GM18505 (cell line): Measurements from ENCODE around the gene SCAMP5.
A peak's percentile ranks its signal among the peaks of the same experiment; 100 is the strongest.

ENCODE experiments used
- ATAC-seq: cut with Tn5 transposase; IDR thresholded peaks from one replicate; pipeline ENCODE4 v1.9.1; 2021; ENCODE audit not compliant: unreplicated experiment
- POLR2A ChIP-seq: IDR thresholded peaks from 4 replicates; pipeline ENCODE4 v1.6.1; 2011; ENCODE audit warnings: borderline replicate concordance; ENCODE audit not compliant: insufficient read depth, insufficient read length; ENCODE audit errors: extremely low read depth

The SCAMP5 gene

DNA sequence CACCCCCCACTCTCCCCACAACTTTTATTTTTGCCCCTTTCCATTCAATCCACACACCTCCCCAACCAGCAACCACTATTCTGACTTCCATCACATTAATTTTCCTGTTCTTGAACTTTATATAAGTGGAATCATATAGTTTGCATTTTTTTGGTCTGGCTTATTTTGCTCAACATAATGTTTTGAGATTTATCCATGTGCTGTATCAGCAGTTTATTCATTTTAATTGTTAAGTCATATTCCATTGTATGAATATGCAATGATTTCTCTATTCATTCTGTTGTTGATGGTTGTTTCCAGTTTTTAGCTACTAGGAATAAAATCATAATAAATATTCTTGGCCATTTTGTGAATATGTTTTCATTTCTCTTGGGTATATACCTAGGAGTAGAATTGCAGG is 5.8 kb upstream of the SCAMP5 start:
- no peak for ATAC-seq
- no peak for TF ChIP-seq POLR2A

- no peak for ATAC-seq
- no peak for TF ChIP-seq POLR2A
Observed at GRCh38 chr15:74992619-74993018, 2.7 kb upstream of the SCAMP5 start.

GRCh38 chr15:74994236-74994635 is 1.1 kb upstream of the SCAMP5 start:
- ATAC-seq = no peak
- TF ChIP-seq POLR2A = no peak

DNA sequence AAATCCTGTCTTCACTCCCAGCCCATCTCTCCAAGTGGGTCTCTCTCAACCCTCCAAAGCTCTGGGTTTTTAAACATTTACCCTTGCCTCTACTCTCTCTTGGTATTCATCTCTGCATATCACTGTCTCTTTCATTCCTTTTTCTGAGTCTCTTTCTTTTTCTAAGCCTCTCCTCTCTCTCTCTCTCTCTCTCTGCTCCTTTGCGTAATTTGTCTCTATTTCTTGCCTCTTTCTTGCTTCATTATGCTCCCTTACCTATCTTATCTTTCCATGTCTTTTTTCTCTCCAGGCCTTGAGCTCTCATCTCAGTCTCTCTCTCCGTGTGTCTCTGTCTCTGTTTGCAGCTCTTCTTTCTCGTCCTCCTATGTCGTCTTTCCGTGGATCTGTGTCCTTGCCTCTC is 678 bp upstream of the SCAMP5 start:
- ATAC-seq = no peak
- TF ChIP-seq POLR2A = no peak

GRCh38 chr15:74995779-74996765 is 709 bp downstream of the SCAMP5 start:
- no peak for ATAC-seq
- TF ChIP-seq POLR2A = no peak

GRCh38 chr15:74997141-74997540 is 1.8 kb downstream of the SCAMP5 start:
- no peak for ATAC-seq
- no peak for TF ChIP-seq POLR2A

- no peak for TF ChIP-seq POLR2A
- no peak for ATAC-seq
Observed at GRCh38 chr15:74997543-74997942, 2.2 kb downstream of the SCAMP5 start.

GRCh38 chr15:75001310-75001709 is 5.9 kb downstream of the SCAMP5 start:
- TF ChIP-seq POLR2A = no peak
- no peak for ATAC-seq

DNA sequence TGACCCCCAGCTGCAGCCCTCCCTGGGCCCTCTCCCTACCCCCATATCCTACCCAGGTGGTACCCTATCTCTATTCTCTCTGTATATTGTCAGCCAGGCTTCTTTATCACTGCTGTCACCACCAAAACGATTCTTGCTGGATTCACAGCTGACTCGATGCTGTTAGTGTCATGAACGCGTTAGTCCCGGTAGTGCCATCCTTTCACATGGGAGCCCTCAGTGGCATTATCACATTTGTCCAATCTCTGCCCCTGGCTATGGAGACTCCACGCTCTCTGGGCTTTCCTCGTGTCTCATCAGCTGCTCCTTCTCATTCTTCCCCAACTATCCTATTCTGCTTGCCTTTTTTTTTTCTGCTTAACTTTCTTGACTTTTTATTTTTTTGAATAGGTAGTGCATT is 7.0 kb downstream of the SCAMP5 start:
- TF ChIP-seq POLR2A = no peak
- no peak for ATAC-seq

DNA sequence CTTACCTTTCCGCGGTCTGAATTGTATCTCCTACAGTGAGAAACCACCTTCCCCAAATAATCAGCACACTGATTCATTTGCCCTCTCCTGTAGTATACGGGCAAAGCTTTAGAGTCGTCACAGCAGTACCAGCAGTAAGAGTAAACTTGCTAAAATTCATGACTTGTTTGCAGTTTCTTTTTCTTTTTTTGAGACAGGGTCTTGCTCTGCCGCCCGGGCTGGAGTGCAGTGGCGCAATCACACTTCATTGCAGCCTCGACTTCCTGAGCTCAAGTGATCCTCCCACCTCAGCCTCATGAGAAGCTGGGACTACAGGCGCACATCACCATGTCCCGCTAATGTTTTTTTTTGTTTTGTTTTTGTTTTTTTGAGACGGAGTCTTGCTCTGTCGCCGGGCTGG is 11.9 kb downstream of the SCAMP5 start:
- ATAC-seq = no peak
- TF ChIP-seq POLR2A = no peak

DNA sequence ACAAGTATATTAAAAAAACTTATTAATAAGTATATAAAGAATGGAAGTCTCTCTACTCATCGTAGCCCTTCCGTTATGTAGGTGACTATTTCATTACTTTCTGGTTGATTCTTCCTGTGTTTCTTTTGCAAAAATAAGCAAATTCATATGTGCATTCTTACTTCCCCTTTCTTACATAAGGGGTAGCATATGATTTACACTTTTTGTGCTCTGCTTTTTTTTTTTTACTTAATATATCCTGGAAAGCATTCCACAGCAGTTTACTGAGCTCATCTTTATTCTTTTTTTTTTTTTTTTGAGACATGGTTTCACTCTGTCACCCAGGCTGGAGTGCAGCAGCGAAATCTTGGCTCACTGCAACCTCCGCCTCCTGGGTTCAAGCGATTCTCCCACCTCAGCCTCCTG is 12.9 kb downstream of the SCAMP5 start:
- TF ChIP-seq POLR2A = no peak
- no peak for ATAC-seq

- ATAC-seq = peak; percentile 74
- no peak for TF ChIP-seq POLR2A
Observed at GRCh38 chr15:75008629-75009326, 13.4 kb downstream of the SCAMP5 start.

DNA sequence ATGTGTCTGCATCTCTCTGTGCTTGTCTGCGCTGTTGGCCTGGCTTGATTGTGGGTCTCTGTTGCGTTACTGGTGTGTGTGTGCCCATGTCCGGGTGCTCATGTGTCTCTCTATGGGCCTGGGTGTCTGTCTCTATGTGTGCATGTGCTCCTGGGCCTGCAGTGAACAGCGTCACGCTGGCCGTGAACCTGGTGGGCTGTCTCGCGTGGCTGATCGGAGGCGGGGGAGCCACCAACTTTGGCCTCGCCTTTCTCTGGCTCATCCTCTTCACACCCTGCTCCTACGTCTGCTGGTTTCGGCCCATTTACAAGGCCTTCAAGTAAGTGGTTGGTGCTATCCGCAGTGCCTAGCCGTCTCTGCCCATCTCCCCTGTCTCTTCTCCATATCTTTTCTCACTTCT is 21.1 kb downstream of the SCAMP5 start:
- ATAC-seq = no peak
- TF ChIP-seq POLR2A = no peak

DNA sequence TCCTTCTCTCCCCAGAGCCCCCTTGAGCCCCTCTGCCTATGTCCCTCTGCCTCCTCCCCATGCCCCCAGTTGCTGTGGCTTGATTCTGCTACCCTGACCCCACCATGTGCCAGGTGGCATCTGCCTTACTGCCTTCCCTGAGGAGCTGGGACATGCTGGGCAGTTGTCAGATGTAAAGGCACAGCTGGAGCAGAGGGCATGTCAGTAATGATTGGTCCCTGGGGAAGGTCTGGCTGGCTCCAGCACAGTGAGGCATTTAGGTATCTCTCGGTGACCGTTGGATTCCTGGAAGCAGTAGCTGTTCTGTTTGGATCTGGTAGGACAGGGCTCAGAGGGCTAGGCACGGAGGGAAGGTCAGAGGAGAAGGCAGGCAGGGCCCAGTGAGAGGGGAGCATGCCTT is 24.6 kb downstream of the SCAMP5 start:
- no peak for ATAC-seq
- no peak for TF ChIP-seq POLR2A
